Measurements from ENCODE around the gene TMPRSS11E. TPM values are rescaled to one million over a fixed set of nuclear protein-coding genes. Genes with fewer than 3 reads are reported as not detected.

Gene TMPRSS11E
- total and polyA plus RNA-seq, 2 donors (not counting 1 experiment from before 2014, with no cell fraction given), result not detected

DNA sequence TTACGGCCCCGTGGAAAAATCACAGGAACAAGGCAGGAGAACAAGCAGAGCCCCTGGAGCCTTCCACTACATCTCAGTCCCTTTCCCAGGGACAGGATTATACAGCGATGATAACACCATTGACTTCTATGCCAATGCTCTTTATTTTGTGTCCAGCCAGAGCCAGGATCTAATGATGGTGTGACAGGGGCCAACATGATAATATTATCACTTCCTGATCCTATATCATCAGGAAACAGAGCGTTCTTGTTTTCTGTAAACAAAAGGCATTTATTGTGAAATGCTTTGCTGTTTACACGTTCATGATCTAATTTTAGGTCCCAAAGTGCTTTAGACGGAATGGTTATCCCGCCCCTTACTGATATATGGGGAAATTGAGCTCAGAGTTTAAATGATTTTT, 12.8 kb downstream of the TMPRSS11E start:
- Histone ChIP-seq H4K20me1 (ENCODE audit: control insufficient read depth, extremely low read depth, insufficient read depth, low read length) (no peaks in the 10 kb centered on the region), H3K27me3 (ENCODE audit: control insufficient read depth, insufficient read depth, low read length) (no peaks in the 10 kb centered on the region), H2AFZ (ENCODE audit: low read length) (no peak overlapping the region), H3K9ac (ENCODE audit: insufficient read depth, low read length) (no peak overlapping the region), H3K36me3 (ENCODE audit: control insufficient read depth, insufficient read depth, low read length) (no peaks in the 10 kb centered on the region), H3K4me3 (replicated peaks in 1 of 4; ENCODE audit: control extremely low read depth in 1 of 4, insufficient read depth in 1 of 4, low read depth in 3 of 4, low read length in 4 of 4) (no peak overlapping the region), H3K4me1 (ENCODE audit: control insufficient read depth, extremely low read depth, insufficient read depth, low read length) (no peaks in the 10 kb centered on the region), H3K27ac (ENCODE audit: insufficient read depth, low read length) (no peak overlapping the region), H3K4me2 (ENCODE audit: extremely low read depth, insufficient read depth, low read length) (no peak overlapping the region), H3K79me2 (ENCODE audit: control insufficient read depth, insufficient read depth, low read length) (no peaks in the 10 kb centered on the region), H3K9me3 (ENCODE audit: control insufficient read depth, insufficient read depth, low read depth, low read length) (no peaks in the 10 kb centered on the region)
- TF ChIP-seq, protein P1, sequence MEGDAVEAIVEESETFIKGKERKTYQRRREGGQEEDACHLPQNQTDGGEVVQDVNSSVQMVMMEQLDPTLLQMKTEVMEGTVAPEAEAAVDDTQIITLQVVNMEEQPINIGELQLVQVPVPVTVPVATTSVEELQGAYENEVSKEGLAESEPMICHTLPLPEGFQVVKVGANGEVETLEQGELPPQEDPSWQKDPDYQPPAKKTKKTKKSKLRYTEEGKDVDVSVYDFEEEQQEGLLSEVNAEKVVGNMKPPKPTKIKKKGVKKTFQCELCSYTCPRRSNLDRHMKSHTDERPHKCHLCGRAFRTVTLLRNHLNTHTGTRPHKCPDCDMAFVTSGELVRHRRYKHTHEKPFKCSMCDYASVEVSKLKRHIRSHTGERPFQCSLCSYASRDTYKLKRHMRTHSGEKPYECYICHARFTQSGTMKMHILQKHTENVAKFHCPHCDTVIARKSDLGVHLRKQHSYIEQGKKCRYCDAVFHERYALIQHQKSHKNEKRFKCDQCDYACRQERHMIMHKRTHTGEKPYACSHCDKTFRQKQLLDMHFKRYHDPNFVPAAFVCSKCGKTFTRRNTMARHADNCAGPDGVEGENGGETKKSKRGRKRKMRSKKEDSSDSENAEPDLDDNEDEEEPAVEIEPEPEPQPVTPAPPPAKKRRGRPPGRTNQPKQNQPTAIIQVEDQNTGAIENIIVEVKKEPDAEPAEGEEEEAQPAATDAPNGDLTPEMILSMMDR (conservative IDR thresholded peaks at IDR 0.05 in 1 of 2, IDR thresholded peaks at IDR 0.05 in 1 of 2; ENCODE audit: low read depth in 1 of 2, low read length in 2 of 2), result no peak
- TF ChIP-seq EZH2 (IDR thresholded peaks at IDR 0.05; ENCODE audit: low read length, missing control alignments), result no peak
- DNase-seq (ENCODE audit: low read depth in 2 of 2), result no peak

DNA sequence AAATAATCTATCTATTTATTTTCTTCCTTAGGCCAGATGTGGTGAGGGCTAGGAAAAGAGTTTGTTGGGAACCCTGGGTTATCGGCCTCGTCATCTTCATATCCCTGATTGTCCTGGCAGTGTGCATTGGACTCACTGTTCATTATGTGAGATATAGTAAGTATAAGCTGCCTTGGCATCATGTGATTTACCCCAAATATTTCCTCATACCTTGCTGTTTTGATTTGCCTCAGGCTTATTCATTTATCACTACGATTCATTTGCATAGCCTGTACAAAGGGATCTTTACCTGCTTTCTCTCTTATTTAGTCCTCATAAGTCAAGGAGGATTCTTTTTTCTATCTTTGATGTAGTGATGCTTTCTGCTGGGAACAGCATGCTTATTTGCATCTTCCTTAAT, 14.5 kb downstream of the TMPRSS11E start:
- Histone ChIP-seq H3K27ac (ENCODE audit: insufficient read depth, low read length) (no peak overlapping the region), H3K27me3 (ENCODE audit: control insufficient read depth, insufficient read depth, low read length) (no peaks in the 10 kb centered on the region), H3K4me1 (ENCODE audit: control insufficient read depth, extremely low read depth, insufficient read depth, low read length) (no peaks in the 10 kb centered on the region), H3K4me3 (replicated peaks in 1 of 4; ENCODE audit: control extremely low read depth in 1 of 4, insufficient read depth in 1 of 4, low read depth in 3 of 4, low read length in 4 of 4) (no peak overlapping the region), H3K9ac (ENCODE audit: insufficient read depth, low read length) (no peak overlapping the region), H4K20me1 (ENCODE audit: control insufficient read depth, extremely low read depth, insufficient read depth, low read length) (no peaks in the 10 kb centered on the region), H3K9me3 (ENCODE audit: control insufficient read depth, insufficient read depth, low read depth, low read length) (no peaks in the 10 kb centered on the region), H2AFZ (ENCODE audit: low read length) (no peak overlapping the region), H3K79me2 (ENCODE audit: control insufficient read depth, insufficient read depth, low read length) (no peaks in the 10 kb centered on the region), H3K4me2 (ENCODE audit: extremely low read depth, insufficient read depth, low read length) (no peak overlapping the region), H3K36me3 (ENCODE audit: control insufficient read depth, insufficient read depth, low read length) (no peaks in the 10 kb centered on the region)
- no peak for TF ChIP-seq EZH2 (IDR thresholded peaks at IDR 0.05; ENCODE audit: low read length, missing control alignments)
- TF ChIP-seq, protein P1 (conservative IDR thresholded peaks at IDR 0.05 in 1 of 2, IDR thresholded peaks at IDR 0.05 in 1 of 2; ENCODE audit: low read depth in 1 of 2, low read length in 2 of 2), result no peak
- DNase-seq (ENCODE audit: low read depth in 2 of 2), result no peak

DNA sequence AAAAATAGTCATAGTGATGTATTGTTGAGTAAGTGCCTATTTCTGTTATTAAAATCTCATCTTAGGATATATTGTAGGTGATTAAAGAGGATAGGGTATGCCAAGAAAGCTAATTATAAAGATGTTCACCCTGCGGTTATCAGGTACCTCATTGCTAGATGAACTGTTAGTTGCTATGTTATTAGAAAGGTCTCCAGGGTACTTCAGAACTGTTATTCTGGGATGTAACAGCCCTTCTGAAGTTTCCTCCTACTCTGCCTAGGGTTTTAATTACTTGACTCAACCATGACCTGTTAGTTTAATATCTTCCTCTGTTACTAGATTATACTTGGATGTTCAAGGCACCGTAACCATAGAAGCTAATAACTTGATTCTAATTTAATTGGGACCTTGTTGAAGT, 15.4 kb downstream of the TMPRSS11E start:
- Histone ChIP-seq H3K36me3 (ENCODE audit: control insufficient read depth, insufficient read depth, low read length) (no peaks in the 10 kb centered on the region), H3K4me1 (ENCODE audit: control insufficient read depth, extremely low read depth, insufficient read depth, low read length) (no peaks in the 10 kb centered on the region), H3K9ac (ENCODE audit: insufficient read depth, low read length) (no peak overlapping the region), H3K79me2 (ENCODE audit: control insufficient read depth, insufficient read depth, low read length) (no peaks in the 10 kb centered on the region), H3K4me2 (ENCODE audit: extremely low read depth, insufficient read depth, low read length) (no peak overlapping the region), H2AFZ (ENCODE audit: low read length) (no peak overlapping the region), H3K27me3 (ENCODE audit: control insufficient read depth, insufficient read depth, low read length) (no peaks in the 10 kb centered on the region), H3K4me3 (replicated peaks in 1 of 4; ENCODE audit: control extremely low read depth in 1 of 4, insufficient read depth in 1 of 4, low read depth in 3 of 4, low read length in 4 of 4) (no peak overlapping the region), H3K27ac (ENCODE audit: insufficient read depth, low read length) (no peak overlapping the region), H3K9me3 (ENCODE audit: control insufficient read depth, insufficient read depth, low read depth, low read length) (no peaks in the 10 kb centered on the region), H4K20me1 (ENCODE audit: control insufficient read depth, extremely low read depth, insufficient read depth, low read length) (no peaks in the 10 kb centered on the region)
- no peak for DNase-seq (ENCODE audit: low read depth in 2 of 2)
- TF ChIP-seq, protein P1 (conservative IDR thresholded peaks at IDR 0.05 in 1 of 2, IDR thresholded peaks at IDR 0.05 in 1 of 2; ENCODE audit: low read depth in 1 of 2, low read length in 2 of 2), result no peak
- TF ChIP-seq EZH2 (IDR thresholded peaks at IDR 0.05; ENCODE audit: low read length, missing control alignments), result no peak
